HG02870 (cell line): ENCODE data around the gene CERK.
"Not testable (repeated sequence)": the region's sequence is repeated elsewhere in the genome, so short reads cannot be mapped to it uniquely, and the experiment has no call there.

Experiments
- ATAC-seq: cut with Tn5 transposase; IDR thresholded peaks from one replicate; pipeline ENCODE4 v1.9.1; 2021; ENCODE audit warnings: mild to moderate bottlenecking, moderate library complexity; ENCODE audit not compliant: unreplicated experiment

Gene CERK

DNA sequence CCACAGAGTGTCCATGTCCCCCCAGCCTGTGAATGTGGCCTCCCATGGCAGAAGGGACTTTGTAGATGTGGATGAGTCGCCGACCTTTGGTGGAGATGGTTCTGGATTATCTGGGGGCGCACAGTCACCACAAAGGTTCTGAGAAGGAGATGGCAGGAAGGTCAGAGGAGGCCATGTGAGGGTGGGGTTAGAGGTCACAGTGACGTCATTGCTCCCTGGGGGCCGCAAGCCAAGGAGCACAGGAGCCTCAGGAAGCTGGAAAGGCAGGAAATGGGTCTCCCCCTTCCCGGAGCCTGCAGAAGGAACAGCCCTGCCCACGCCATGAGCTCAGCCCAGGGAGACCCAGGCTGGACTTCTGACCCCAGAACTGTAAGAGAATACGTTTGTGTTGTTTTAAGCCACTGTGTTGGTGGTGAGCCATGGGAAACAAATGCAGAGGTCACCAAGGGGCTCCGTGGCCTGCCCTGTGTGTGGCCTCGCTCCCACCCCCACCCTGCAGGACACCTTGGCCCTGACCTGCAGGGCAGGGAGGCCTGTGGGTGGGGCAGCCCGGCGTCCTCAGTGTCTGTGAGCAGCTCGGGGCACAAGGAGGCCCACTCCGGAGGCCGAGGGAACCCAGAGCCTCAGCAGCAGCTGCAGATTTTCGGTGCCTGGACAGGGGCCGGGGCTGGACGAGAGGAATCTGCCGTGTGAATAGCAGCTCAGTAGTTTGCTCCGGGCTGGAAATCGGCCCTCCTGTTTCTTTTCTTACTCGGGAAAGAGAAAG, 85.8 kb downstream of the CERK start:
- ATAC-seq, result no peak

DNA sequence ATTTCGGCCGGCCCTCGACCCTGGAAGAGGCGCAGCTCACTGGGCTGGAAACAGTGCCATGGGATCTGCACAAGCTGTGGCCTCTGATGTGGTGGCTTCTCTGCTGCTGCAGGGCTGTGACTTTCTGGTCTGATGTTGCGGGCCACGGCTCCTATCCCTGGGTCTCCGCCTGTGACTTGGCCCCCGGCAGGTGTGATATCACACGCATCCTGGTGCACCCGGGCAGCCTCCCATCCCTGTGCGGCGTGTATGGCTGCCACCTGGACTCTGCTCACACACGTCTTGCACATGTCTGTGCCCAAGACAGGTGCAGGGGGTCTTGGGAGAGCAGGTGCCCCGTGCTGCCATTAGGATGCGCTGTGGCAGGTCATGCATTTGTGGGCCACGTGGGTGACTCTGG, 86.7 kb downstream of the CERK start:
- no peak for ATAC-seq

DNA sequence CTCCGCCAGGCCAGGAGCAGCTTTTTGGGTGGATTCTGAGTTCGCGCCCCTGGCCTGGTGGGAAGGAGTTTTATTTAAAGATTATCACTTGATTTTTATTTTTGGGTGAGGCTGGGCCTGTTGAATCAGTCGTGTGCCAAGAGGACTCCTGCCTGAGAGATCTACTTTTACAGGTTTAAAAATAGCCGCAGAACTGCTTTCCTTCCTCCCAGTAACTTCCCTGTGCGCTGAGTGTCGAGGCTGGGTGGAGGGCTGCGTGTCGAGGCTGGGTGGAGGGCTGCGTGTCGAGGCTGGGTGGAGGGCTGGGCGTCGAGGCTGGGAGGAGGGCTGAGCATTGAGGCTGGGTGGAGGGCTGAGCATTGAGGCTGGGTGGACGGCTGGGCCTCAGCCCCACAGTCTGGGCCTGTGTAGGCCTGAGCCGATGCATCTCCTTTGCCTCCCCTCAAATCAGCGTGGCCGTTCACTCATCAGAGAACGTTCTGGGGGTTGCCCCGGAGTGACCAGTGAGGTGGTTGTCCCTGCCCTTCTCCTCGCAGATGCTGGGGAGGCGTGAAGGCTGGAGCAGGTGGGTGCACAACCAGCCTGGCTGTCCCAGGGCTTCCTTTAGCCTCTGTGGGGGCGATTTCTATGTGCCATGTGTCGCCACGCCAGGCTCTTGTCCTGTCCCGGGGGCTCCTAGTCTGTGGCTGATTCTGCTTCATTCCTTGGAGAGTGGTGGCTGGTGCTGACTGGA, 87.8 kb downstream of the CERK start:
- ATAC-seq, result no peak

DNA sequence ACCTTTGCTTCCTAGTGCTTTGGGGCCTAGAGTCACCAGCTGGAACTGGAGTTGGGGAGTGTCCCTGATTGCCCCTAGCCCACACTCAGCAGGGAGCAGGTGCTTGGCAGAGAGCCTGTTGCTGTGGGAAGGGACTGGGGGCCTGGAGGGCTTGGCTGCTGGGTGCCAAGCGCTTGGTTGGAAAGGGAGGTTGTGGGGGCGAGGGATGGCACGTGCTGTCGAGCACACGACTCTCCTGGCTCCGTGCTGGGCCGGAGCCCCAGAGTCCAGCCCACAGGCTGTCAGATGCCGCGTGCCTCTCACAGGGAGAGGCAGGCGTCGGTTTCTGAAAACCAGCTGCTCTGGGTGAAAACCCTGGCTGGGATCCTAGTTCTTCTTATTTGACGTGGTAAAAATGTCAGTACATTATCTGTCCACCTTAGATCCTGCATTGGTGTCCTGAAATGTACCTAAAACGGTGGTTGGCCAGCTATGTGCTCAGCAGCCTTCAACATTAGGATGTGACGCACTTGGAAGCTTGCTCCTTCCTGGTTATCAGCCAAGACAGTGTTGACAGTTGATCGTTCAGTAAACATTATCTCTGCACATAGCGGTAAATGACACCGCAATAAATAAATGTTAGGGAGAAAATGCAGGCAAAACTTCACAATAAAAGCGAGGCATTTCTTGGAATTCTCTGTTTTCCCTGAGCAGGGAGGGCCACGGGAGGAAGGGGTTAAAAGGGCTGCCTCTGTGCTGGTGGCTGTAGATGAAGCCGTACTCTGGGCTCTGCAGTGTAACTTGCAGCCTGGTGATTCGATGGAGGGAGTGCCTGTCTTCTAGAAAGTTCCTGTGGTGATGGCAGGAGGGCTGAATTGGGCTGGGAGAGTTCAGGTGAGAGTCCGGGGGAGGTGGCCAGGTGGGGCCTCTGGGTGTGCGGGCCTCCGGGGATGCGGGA, 88.6 kb downstream of the CERK start:
- no peak for ATAC-seq

DNA sequence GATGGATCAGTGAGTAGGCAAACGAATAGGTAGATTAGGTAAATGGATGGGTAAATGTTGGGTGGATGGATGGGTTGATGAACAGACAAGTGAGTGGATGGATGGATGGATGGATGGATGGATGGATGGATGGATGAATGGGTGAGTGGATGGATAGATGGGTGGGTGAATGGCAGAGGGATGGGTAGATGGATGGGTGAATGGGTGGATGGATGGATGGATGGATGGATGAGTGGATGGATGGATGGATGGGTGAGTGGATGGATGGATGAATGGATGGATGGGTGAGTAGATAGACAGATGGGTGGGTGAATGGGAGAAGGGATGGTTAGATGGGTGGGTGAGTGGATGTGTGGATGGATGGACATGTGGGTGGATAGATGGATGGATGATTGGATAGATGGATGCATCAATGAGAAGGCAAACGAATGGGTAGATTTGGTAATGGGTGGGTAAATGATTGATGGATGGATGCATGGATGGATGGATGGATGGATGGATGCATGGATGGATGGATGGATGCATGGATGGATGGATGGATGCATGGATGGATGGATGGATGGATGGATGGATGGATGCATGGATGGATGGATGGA, 89.7 kb downstream of the CERK start:
- not testable (repeated sequence) for ATAC-seq

DNA sequence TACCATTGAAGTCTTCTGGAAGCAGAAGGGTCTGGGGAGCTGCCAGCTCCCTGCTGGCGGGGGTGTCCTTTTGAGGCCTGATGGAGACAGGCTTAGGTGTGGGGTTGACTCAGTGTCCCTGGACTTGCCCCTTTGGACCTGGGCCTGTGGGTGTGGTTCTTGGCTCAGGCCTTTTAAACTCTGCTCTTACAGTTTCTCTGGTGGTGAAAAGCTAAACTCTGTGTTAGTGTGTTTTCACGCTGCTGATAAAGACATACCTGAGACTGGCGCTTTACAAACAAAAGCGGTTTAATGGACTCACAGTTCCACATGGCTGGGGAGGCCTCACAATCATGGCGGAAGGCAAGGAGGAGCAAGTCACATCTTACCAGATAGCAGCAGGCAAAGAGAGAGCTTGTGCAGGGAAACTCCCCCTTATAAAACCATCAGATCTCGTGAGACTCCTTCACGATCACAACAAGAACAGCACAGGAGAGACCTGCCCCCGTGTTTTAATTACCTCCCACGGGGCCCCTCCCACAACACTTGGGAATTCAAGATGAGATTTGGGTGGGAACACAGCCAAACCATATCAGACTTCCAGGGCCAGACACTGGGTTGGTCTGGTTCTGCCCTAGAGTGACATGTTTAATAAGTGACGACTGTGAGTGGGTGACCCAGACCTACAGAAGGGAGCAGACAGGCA, 91.4 kb downstream of the CERK start:
- no peak for ATAC-seq

DNA sequence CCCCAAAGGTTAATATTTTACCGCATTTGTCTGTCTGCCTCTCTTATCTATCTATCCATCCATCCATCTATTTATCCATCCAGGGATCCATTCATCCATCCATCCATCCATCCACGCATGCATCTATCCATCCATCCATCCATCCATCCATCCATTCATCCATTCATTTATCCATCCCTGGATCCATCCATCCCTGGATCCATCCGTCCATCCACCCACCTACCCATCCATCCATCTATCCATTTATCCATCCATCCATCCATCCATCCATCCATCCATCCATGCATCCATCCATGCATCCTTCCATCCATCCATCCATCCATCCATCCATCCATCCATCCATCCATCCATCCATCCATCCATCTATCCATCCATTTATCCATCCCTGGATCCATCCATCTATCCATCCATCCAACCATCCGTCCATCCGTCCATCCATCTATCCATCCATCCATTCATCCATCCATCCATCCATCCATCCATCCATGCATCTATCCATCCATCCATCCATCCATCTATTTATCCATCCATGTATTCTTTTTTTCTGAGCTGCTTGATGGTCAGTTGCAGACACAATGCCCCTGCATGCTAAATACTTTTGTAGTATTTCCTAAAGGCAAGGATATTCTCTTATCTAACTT, 95.1 kb downstream of the CERK start:
- ATAC-seq, result not testable (repeated sequence)

DNA sequence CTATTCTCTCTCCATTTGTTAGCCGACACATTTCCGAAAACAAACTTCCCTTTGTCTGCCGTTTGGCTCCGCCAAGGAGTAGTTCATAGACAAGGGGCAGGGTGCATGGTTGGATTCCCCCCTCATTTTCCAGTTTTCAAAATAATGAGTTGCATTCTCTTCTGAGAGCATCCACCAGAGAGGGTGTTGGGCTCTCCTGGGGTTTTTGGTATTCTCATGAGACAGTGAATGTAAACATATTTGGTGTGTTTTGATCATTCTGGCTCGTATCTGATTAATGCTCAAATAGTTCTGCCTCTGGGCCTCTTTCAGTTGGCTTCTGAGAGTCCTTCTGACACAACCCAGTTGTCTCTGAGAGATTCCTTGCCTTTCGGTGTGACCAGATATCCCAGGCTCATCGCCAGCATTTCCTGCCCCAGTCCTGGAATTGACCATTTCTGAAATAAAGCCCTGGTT, 96.2 kb downstream of the CERK start:
- ATAC-seq, result no peak

DNA sequence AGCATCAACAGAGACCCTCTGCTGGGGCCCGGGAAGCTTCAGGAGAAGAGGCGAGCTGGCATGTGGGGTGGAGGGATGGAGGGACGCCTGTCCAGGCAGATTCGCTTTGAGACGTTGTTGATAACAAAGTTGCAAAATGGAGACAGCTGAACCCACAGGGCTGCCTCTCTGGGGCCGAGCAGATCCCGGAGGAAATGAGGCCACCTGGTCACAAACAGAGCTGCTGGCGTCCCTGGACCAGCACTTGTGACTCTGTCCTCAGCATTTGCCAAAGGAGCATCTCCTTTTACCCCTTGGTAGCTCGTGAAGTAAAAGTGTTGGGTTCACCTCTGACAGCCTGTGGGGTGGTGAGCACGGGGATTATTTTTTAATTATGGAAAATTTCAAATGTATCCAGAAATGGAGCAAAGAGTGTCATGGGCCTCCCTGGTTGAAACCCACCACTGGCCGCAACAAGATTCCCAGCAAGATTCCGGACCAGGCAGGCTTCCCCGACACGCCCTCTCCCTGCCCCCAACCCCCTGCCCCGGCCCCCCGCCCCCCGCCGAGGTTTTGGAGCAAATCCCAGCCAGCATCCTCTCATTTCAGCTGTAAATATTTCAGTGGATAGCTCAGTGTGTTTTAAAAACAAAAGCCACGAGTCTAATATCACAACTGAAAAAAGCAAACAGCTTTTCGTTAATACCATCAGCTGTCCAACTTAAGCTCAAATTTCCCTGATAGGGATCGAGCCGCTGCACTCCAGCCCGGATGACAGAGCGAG, 97.6 kb downstream of the CERK start:
- no peak for ATAC-seq

DNA sequence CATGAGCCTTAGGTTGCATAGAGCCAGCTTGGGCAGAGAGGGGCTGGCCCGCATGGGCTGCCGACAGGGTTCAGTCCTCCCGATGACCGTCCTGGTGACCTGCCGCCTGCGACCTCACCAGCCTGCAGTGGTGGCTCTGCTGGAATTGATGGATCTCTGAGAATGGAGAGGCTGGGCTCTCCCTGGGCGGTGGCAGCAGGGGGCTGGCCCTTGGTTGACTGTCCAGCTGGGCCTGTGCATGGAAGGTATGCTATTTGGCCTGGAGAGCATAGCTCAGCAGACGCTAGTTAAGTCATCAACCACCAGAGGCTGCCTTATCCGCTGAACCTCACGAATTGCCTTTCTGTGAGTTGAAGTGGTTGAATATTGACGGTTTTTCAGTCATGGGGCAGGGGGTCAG, 98.2 kb downstream of the CERK start:
- no peak for ATAC-seq

DNA sequence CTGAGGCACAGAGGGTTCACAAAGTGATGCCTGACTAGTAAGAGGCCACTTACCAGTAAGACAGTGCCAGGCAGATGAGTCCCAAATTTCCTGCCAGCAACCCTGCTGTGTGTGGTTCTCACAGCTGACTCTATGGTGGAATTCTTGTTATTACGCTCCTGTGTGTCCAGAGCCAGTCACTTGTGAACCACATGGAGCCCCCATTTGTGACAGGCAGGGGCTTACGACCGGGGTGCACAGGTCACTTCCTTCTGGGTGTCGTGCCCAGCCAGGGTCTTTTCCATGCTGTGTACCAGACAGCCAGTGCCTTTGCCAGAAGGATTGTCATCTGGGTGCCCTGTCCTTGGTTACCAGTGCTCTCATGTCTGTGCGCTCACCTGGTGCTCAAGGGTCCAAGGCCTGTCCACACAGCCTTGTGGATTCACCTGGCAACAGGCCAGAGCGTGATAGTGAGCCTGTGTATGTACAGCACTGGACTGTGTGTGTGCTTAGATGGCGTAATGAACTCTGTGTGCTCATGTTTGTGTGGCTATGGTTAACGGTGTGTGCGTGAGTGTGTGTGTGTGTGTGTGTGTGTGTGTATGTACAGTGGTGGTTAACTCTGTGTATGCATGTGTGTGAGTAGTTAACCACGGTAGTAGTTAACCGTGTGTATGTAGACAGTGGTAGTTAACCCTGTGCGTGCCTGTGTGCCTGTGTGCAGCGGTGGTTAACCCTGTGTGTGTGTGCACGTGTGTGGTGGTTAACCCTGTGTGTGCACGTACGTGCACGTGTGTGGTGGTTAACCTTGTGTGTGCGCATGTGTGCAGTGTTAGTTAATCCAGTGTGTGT, 99.2 kb downstream of the CERK start:
- ATAC-seq, result no peak

DNA sequence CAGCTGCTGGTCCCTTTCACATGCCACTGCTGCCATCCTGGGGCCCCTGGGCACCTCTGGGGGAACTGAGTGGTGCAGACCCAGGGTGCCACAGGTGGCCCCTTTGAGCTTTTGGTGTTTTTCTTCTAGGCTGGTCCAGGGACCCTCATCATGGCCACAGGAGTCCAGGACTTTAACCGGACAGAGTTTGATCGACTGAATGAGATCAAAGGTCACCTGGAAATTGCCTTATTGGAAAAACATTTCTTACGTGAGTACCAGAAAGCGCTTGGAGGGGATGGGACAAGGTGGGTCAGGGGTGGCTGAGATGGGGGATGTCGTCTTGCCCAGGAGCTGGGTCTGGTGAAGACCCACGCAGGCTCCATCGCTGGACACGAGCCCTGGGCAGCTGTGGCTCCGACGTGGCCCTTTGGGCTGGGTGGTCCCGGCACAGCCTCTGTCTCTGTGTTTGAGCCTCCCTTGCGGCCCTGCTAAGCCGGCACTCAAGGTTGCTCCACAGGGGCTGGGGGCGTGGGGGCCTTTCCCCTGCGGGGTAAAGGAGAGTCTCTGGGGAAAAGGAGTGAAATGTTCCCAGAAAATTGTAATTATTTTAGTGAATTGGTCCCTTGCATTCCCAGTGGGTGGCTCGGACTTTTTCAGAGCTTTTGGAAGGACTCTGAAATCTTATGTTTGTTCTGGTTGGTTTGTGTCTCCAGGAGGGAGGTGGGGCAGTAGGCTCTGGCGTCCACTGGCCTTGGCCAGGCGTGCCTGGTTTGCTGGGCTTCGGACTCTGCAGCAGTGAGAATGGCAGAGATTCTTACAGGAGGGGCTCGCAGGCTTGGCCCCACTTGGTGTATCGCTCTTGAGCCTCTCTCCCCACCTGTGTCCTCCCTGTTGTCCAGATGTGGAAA, 100.1 kb downstream of the CERK start:
- ATAC-seq, result no peak

DNA sequence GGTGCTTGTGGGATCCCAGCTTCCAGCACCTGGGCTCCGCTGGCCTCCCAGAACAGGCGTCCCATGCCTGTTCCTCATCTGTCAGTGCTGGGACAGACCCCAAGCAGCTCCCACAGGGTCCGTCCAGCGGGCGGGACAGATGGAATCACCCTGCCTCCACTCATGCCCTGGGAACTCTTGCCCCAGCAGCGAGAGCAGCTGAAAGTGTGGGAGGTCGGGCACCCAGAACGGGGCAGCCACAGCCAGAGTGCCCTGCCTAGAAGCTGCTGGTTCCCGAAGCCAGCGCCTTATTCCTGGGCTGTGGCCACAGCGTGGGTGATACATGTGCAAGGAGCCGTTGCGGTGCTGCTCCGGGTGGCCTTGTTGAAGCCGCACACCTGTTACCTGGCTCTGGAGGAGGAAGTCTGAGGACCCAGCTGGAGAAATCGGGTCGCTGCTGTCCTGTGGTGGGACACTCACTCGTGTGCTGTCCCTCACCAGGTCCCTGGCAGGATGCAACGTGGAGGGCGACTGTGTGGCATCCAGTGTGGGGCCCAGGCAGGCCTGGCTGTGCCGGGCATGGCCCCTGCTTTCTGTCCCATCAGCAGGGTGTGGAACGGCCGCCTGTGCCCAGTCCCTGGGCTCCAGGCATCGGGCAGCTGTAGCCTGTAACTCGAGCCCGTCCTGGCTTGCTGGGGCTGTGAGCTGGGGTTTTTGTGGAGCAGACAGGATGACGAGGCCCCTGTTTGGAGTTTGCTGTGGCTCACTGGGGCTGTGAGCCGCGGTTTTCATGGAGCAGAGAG, 101.6 kb downstream of the CERK start:
- ATAC-seq, result no peak

DNA sequence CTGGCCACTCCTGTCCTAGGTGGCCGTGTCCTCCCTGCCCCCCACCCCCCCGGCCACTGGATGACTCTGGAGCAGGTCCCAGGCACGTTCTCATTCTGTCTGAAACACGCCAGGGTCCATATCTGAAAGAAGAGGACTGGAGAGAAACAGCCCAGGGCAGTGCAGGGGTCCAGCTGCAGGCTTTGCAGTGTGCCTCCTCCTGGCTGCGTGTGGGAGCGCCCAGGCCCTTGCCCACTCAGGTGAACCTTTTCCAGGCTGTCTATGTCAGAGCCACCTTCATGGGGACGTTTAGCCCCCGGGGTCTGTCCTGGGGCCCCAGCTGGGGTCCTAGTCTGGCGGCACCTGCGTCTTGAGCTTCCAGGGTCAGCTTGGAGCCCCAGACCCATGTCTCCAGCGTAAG, 102.3 kb downstream of the CERK start:
- ATAC-seq, result no peak

DNA sequence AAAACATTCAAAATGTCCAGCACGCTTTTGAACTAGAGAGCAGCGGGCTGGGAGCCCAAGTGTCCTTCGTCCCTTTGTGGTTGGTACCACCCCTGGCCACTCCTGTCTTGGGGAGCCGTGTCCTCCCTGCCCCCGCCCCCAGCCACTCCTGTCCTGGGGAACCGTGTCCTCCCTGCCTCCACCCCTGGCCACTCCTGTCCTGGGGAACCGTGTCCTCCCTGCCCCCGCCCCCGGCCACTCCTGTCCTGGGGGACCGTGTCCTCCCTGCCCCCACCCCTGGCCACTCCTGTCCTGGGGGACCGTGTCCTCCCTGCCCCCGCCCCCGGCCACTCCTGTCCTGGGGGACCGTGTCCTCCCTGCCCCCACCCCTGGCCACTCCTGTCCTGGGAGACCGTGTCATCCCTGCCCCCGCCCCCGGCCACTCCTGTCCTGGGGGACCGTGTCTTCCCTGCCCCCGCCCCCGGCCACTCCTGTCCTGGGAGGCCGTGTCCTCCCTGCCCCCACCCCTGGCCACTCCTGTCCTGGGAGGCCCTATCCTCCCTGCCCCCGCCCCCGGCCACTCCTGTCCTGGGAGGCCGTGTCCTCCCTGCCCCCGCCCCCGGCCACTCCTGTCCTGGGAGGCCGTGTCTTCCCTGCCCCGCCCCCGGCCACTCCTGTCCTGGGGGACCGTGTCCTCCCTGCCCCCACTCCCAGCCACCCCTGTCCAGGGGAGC, 102.9 kb downstream of the CERK start:
- ATAC-seq, result not testable (repeated sequence)
